HepG2 (cell line): ENCODE results near the gene ZNF865.

Experiments used
- EHMT2 ChIP-seq: fragments of 200-600 bp; sonication (generic); IDR thresholded peaks from 2 replicates; pipeline ENCODE4 v1.7.0; 2017; ENCODE audit warnings: antibody characterized with exemption, low read depth, low read length, borderline replicate concordance
- EP300 ChIP-seq, 3 experiments: sonication (generic) in 1 of 3; formaldehyde crosslinking in 1 of 3; IDR thresholded peaks; 2 replicates each; pipeline versions ENCODE4 v1.5.1 to v1.6.1; 2011 to 2020; ENCODE audit warnings: low read depth in 2 of 3, low read length in 2 of 3, borderline replicate concordance in 1 of 3, improper control_type of control experiment in 1 of 3, mild to moderate bottlenecking in 1 of 3, missing genetic modification reagents in 1 of 3, moderate library complexity in 1 of 3
- ESRRA ChIP-seq: sonication (generic); formaldehyde crosslinking; IDR thresholded peaks from 2 replicates; pipeline ENCODE4 v1.5.1; 2020; ENCODE audit warnings: mild to moderate bottlenecking, low read depth, missing genetic modification reagents
- EZH2 ChIP-seq: conservative IDR thresholded peaks from 2 replicates; pipeline ENCODE4 v1.6.1; 2012; ENCODE audit warnings: mild to moderate bottlenecking, low read depth, low read length, moderate library complexity
- HMG20A ChIP-seq: IDR thresholded peaks from 2 replicates; pipeline ENCODE4 v1.6.1; 2016; ENCODE audit warnings: borderline replicate concordance
- JUNB ChIP-seq: sonication (generic); formaldehyde crosslinking; IDR thresholded peaks from 2 replicates; pipeline ENCODE4 v1.8.0; 2022; ENCODE audit warnings: missing genetic modification reagents, mild to moderate bottlenecking, borderline replicate concordance
- JUND ChIP-seq: sonication (generic); formaldehyde crosslinking; IDR thresholded peaks from 2 replicates; pipeline ENCODE4 v1.8.0; 2022; ENCODE audit warnings: mild to moderate bottlenecking, missing genetic modification reagents
- PHB2 ChIP-seq: fragments of 450-650 bp; IDR thresholded peaks from 2 replicates; pipeline ENCODE4 v1.6.1; 2018; ENCODE audit not compliant: partially characterized antibody
- SMC3 ChIP-seq: IDR thresholded peaks from 2 replicates; pipeline ENCODE4 v1.6.1; 2011; ENCODE audit warnings: low read length, improper control_type of control experiment
- ZFP36 ChIP-seq: fragments of 150-350 bp; IDR thresholded peaks from 2 replicates; pipeline ENCODE4 v1.6.1; 2018; ENCODE audit warnings: borderline replicate concordance, low read length, low read depth; ENCODE audit not compliant: partially characterized antibody
- ZNF7 ChIP-seq: IDR thresholded peaks from 2 replicates; pipeline ENCODE4 v1.6.1; 2016; ENCODE audit warnings: missing biosample characterization, missing genetic modification reagents
- ZNF703 ChIP-seq: sonication (generic); formaldehyde crosslinking; IDR thresholded peaks from 2 replicates; pipeline ENCODE4 v1.5.1; 2020; ENCODE audit warnings: missing genetic modification reagents, mild to moderate bottlenecking, moderate library complexity, borderline replicate concordance
- TF ChIP-seq, protein P1 (sequence below): sonication (generic); formaldehyde crosslinking; IDR thresholded peaks from 2 replicates; pipeline ENCODE4 v1.4.0; 2020; ENCODE audit warnings: missing genetic modification reagents
- TF ChIP-seq, protein P2 (sequence below): sonication (generic); formaldehyde crosslinking; IDR thresholded peaks from 2 replicates; pipeline ENCODE4 v1.5.0; 2020; ENCODE audit warnings: mild to moderate bottlenecking, missing genetic modification reagents, moderate library complexity

DNA sequence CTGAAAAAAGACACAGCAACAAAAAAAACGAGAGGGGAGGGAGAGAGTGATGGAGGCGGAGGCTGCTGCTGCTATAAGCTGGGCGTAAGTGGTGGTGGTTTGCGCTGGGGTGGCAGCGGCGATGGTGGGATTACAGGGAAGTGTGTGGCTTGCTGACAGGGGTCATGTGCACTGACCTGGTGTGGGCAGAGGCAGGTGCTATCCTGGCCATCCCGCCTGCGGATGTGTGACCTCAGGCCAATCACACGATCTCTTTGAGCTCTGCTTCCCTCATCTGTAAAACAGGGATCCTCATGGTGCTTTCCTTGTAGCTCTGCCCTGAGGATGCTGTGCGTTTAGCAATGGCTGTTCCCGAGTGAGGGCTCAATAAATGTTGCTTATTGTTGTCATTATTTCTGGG is 32.1 kb downstream of the ZNF865 start:
- TF ChIP-seq HMG20A (no peak), EZH2 (no peak), ZFP36 (no peak), SMC3 (no peak), JUND (CRISPR knock-in tag) (no peak), ESRRA (CRISPR knock-in tag) (no peak), PHB2 (no peak), EHMT2 (no peak), ZNF703 (CRISPR knock-in tag) (no peak), EP300 (IDR thresholded peaks at IDR 0.05; ENCODE audit: low read depth in 2 of 2, low read length in 2 of 2) (no peak), EP300 (CRISPR knock-in tag; IDR thresholded peaks at IDR 0.05; ENCODE audit: borderline replicate concordance) (no peak), ZNF7 (CRISPR knock-in tag) (no peak), JUNB (no peak)
- TF ChIP-seq, protein P1, sequence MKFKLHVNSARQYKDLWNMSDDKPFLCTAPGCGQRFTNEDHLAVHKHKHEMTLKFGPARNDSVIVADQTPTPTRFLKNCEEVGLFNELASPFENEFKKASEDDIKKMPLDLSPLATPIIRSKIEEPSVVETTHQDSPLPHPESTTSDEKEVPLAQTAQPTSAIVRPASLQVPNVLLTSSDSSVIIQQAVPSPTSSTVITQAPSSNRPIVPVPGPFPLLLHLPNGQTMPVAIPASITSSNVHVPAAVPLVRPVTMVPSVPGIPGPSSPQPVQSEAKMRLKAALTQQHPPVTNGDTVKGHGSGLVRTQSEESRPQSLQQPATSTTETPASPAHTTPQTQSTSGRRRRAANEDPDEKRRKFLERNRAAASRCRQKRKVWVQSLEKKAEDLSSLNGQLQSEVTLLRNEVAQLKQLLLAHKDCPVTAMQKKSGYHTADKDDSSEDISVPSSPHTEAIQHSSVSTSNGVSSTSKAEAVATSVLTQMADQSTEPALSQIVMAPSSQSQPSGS (CRISPR knock-in tag) = no peak
- TF ChIP-seq, protein P2, sequence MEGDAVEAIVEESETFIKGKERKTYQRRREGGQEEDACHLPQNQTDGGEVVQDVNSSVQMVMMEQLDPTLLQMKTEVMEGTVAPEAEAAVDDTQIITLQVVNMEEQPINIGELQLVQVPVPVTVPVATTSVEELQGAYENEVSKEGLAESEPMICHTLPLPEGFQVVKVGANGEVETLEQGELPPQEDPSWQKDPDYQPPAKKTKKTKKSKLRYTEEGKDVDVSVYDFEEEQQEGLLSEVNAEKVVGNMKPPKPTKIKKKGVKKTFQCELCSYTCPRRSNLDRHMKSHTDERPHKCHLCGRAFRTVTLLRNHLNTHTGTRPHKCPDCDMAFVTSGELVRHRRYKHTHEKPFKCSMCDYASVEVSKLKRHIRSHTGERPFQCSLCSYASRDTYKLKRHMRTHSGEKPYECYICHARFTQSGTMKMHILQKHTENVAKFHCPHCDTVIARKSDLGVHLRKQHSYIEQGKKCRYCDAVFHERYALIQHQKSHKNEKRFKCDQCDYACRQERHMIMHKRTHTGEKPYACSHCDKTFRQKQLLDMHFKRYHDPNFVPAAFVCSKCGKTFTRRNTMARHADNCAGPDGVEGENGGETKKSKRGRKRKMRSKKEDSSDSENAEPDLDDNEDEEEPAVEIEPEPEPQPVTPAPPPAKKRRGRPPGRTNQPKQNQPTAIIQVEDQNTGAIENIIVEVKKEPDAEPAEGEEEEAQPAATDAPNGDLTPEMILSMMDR (CRISPR knock-in tag) = no peak
